Fibroblast of skin of right quadriceps (primary cell): Measurements from ENCODE around the gene SMG6.
A peak's percentile ranks its signal among the peaks of the same experiment; 100 is the strongest.

ENCODE experiments used
- DNase-seq: peaks from one replicate; pipeline ENCODE4 v3.0.0-alpha.2; 2013

Gene SMG6

GRCh38 chr17:2057175-2057759 is 246.3 kb downstream of the SMG6 start:
- peak; percentile 48 for DNase-seq

- DNase-seq = peak; percentile 67
Observed at GRCh38 chr17:2056206-2057174, 247.1 kb downstream of the SMG6 start.

- DNase-seq = peak; percentile 56
Observed at GRCh38 chr17:2055292-2056205, 248.0 kb downstream of the SMG6 start.

GRCh38 chr17:2054512-2055291 is 248.9 kb downstream of the SMG6 start, which contains the start of gene HIC1:
Gene HIC1, plus strand, starts transcription at chr17:2055103. Its CDS starts 1,588 bp downstream, at chr17:2056691.
- peak; percentile 80 for DNase-seq

GRCh38 chr17:2054262-2054511 is 249.4 kb downstream of the SMG6 start:
- DNase-seq = no peak

GRCh38 chr17:2053380-2054261 is 250.0 kb downstream of the SMG6 start:
- peak; percentile 75 for DNase-seq

GRCh38 chr17:2051933-2052559 is 251.5 kb downstream of the SMG6 start:
- DNase-seq = no peak

- peak; percentile 69 for DNase-seq
Observed at GRCh38 chr17:2051061-2051932, 252.3 kb downstream of the SMG6 start.

GRCh38 chr17:2050300-2051060 is 253.1 kb downstream of the SMG6 start:
- DNase-seq = peak; percentile 79

- DNase-seq = peak; percentile 83
Observed at GRCh38 chr17:2049333-2050299, 254.0 kb downstream of the SMG6 start.

- DNase-seq = no peak
Observed at GRCh38 chr17:2048805-2049204, 254.8 kb downstream of the SMG6 start.

- no peak for DNase-seq
Observed at GRCh38 chr17:2047590-2047989, 256.0 kb downstream of the SMG6 start.

GRCh38 chr17:2044263-2044894 is 259.2 kb downstream of the SMG6 start:
- DNase-seq = no peak

- DNase-seq = peak; percentile 65
Observed at GRCh38 chr17:2043785-2044184, 259.8 kb downstream of the SMG6 start.

GRCh38 chr17:2042933-2043332 is 260.7 kb downstream of the SMG6 start:
- no peak for DNase-seq

- no peak for DNase-seq
Observed at GRCh38 chr17:2042390-2042847, 261.2 kb downstream of the SMG6 start.
